Retinal pigment epithelial cell (primary cell): Measurements from ENCODE around the gene KREMEN1.

Experiments used
- DNase-seq: peaks from one replicate; pipeline ENCODE4 v3.0.0-alpha.2; 2010; ENCODE audit warnings: low read depth
- H3K4me3 ChIP-seq: 2 replicates; pipeline ENCODE4 v1.5.1; 2011; ENCODE audit warnings: mild to moderate bottlenecking, low read length, control low read depth, moderate library complexity
- CTCF ChIP-seq: conservative IDR thresholded peaks from 2 replicates; pipeline ENCODE4 v1.5.1; 2011; ENCODE audit warnings: low read depth, low read length, control low read depth, inconsistent platforms

The KREMEN1 gene

DNA sequence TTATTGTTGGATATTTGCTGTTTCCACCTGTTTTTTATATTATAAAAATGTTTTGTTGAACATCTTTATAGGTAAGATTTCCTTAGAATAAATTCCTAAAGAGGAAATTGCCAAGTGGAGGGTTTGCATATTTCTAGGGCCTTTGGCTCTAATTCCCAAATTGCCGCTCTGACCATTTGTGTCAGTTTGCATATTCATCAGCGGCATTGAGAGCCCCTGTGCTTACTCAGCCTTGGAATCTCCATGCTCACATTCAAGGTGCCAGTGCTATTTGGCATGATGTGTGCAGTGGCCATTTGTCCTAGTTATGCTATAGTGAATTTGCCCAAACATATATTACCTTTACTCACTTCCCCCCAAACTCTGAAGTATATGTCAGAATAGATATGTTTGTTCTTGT lies 25.5 kb downstream of the KREMEN1 start:
- H3K4me3 ChIP-seq, result no peak overlapping the region
- DNase-seq, result no peak
- TF ChIP-seq CTCF, result no peak

GRCh38 chr22:29102300-29102699 lies 29.5 kb downstream of the KREMEN1 start:
- no peak for TF ChIP-seq CTCF
- no peak overlapping the region for H3K4me3 ChIP-seq
- DNase-seq, result no peak

DNA sequence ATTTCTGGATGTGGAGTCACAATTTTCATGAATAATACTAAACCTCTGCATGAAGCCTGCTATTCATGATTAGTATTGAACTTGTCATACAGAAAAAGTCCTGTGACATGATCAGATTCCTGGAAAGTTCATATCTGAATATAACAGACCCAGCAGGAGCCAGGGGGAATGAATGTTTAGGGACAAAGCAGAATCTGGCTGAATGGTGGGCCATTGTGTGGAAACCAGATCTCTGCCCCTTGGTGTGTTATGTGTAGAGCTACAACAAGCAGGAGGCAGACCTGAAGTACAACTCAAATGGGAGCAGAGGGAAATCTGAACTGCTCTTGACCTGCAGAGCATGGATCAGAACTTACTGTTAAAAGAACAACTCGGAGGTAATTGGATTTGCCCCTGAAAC lies 30.3 kb downstream of the KREMEN1 start:
- no peak for TF ChIP-seq CTCF
- no peak overlapping the region for H3K4me3 ChIP-seq
- DNase-seq, result no peak

DNA sequence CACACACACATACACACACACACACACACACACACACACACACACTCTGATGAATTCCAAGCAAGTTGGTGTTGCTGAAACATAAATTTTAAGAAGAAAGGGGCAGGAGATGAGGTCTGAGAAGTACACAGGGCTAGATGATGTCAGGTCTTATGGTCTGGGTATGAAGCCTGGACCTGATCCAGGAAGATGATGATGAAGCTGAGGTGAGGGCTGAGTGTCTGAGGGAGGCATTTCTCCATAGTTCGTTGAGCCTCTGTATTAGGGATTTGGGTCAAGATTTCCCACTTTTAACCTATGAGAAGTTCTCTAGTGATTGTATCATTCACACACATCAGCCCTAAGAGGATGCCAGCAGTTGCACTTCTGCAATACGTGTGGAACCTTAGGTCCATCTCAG lies 32.6 kb downstream of the KREMEN1 start:
- no peak for DNase-seq
- no peak overlapping the region for H3K4me3 ChIP-seq
- TF ChIP-seq CTCF, result no peak

- TF ChIP-seq CTCF, result no peak
- no peak overlapping the region for H3K4me3 ChIP-seq
- no peak for DNase-seq
Observed at GRCh38 chr22:29106839-29107238, 34.0 kb downstream of the KREMEN1 start.

- DNase-seq, result no peak
- H3K4me3 ChIP-seq, result no peak overlapping the region
- no peak for TF ChIP-seq CTCF
Observed at GRCh38 chr22:29108137-29108536, 35.3 kb downstream of the KREMEN1 start.

DNA sequence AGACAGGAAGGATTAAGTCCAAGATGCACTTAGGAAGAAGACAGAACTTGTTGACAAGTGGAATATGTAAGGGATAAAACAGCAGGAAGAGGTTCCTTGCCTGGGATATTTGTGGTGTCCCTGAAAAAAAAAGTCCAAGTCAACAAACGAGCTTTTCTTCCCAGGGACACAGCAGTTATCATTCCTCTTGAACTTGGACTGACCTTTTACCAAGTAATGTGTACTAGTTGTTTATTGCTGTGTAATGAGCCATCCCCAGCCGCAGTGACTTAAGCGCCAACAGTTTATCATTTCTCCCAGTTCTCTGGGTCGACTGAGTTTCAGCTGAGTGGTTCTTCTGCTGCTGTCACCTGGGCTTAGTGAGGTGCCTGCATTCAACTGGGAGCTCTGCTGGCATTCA lies 37.0 kb downstream of the KREMEN1 start:
- no peak overlapping the region for H3K4me3 ChIP-seq
- no peak for DNase-seq
- no peak for TF ChIP-seq CTCF
